NB4 (cell line): ENCODE data around the gene VGLL4.
"Not testable (repeated sequence)": the region's sequence is repeated elsewhere in the genome, so short reads cannot be mapped to it uniquely, and the experiment has no call there.

Experiments
- DNase-seq: peaks from one replicate; pipeline ENCODE4 v3.0.0; 2010; ENCODE audit warnings: low read depth
- H3K4me3 ChIP-seq: one replicate; pipeline ENCODE4 v1.5.1; 2011; ENCODE audit warnings: mild to moderate bottlenecking, low read depth, low read length, moderate library complexity
- MYC ChIP-seq: IDR thresholded peaks from 2 replicates; pipeline ENCODE4 v1.6.1; 2011; ENCODE audit warnings: low read depth, low read length
- POLR2A ChIP-seq: IDR thresholded peaks from 2 replicates; pipeline ENCODE4 v1.6.1; 2011; ENCODE audit warnings: mild to moderate bottlenecking; ENCODE audit not compliant: insufficient read length; ENCODE audit errors: extremely low read depth
- TF ChIP-seq, protein P1 (sequence below): IDR thresholded peaks from 2 replicates; pipeline ENCODE4 v1.6.1; 2011; ENCODE audit warnings: low read depth, low read length
- TF ChIP-seq, protein P2 (sequence below): IDR thresholded peaks from one replicate; pipeline ENCODE4 v1.5.1; 2012; ENCODE audit warnings: low read depth, low read length

The VGLL4 gene

DNA sequence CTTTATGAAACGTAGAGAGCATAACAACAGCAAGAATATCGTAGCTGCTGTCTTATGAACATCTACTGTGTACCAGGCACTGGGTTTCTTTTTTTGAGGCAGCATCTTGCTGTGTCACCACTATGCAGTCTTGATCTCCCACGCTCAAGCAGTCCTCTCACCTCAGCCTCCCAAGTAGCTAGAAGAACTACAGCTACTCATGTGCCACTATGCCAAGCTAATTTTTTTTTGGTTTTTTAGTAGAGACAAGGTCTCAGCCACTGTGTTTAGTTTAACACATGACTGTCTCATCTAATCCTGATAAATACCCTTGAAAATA lies 129.9 kb downstream of the VGLL4 start:
- DNase-seq = no peak
- TF ChIP-seq, protein P1, sequence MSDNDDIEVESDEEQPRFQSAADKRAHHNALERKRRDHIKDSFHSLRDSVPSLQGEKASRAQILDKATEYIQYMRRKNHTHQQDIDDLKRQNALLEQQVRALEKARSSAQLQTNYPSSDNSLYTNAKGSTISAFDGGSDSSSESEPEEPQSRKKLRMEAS = no peak
- no peak for TF ChIP-seq POLR2A
- TF ChIP-seq, protein P2, sequence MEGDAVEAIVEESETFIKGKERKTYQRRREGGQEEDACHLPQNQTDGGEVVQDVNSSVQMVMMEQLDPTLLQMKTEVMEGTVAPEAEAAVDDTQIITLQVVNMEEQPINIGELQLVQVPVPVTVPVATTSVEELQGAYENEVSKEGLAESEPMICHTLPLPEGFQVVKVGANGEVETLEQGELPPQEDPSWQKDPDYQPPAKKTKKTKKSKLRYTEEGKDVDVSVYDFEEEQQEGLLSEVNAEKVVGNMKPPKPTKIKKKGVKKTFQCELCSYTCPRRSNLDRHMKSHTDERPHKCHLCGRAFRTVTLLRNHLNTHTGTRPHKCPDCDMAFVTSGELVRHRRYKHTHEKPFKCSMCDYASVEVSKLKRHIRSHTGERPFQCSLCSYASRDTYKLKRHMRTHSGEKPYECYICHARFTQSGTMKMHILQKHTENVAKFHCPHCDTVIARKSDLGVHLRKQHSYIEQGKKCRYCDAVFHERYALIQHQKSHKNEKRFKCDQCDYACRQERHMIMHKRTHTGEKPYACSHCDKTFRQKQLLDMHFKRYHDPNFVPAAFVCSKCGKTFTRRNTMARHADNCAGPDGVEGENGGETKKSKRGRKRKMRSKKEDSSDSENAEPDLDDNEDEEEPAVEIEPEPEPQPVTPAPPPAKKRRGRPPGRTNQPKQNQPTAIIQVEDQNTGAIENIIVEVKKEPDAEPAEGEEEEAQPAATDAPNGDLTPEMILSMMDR = no peak
- no peak overlapping the region for H3K4me3 ChIP-seq

DNA sequence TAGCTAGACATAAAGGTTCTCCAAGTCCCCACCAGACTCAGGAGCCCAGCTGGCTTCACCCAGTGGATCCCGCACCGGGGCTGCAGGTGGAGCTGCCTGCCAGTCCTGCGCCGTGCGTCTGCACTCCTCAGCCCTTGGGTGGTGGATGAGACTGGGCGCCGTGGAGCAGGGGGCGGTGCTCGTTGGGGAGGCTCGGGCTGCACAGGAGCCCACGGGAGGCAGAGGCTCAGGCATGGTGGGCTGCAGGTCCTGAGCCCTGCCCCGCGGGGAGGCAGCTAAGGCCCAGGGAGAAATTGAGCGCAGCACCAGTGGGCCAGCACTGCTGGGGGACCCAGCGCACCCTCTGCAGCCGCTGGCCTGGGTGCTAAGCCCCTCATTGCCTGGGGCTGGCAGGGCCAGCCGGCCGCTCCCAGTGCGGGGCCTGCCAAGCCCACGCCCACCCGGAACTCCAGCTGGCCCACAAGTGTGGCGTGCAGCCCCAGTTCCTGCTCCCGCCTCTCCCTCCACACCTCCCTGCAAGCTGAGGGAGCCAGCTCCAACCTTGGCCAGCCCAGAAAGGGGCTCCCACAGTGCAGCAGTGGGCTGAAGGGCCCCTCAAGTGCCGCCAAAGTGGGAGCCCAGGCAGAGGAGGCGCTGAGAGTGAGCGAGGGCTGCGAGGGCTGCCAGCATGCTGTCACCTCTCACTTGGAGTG lies 130.4 kb downstream of the VGLL4 start:
- not testable (repeated sequence) for DNase-seq, H3K4me3 ChIP-seq

DNA sequence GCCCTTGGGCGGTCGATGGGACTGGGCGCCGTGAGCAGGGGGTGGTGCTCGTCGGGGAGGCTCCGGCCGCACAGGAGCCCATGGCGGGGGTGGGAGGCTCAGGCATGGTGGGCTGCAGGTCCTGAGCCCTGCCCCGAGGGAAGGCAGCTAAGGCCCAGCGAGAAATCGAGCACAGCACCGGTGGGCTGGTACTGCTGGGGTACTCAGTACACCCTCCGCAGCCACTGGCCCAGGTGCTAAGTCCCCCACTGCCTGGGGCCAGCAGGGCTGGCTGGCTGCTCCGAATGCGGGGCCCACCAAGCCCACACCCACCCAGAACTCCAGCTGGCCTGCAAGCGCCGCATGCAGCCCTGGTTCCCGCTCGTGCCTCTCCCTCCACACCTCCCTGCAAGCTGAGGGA lies 132.1 kb downstream of the VGLL4 start:
- not testable (repeated sequence) for DNase-seq, H3K4me3 ChIP-seq

DNA sequence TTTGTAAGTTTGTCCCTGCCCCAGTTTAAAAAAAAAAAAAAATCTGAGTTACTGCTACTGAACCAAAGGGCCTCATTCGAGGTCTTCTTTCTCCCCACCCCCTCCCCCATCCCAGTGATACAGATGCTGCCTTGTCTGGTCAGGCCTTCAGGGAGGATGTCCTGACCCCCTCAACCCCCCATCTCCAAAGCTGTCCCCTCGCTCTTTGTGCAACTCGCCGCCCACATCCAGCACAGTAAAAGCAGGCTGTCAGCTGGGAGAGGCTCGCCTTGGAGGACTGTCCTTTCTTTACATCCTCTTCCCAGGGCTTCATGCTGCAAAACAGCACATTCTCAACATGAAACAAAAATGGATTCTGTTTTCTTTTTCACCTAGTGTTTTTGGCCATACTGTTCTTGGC lies 133.4 kb downstream of the VGLL4 start:
- H3K4me3 ChIP-seq = no peak overlapping the region
- DNase-seq = no peak
- TF ChIP-seq POLR2A (no peak), MYC (no peak)
- TF ChIP-seq, protein P2 = no peak
- TF ChIP-seq, protein P1 = no peak

DNA sequence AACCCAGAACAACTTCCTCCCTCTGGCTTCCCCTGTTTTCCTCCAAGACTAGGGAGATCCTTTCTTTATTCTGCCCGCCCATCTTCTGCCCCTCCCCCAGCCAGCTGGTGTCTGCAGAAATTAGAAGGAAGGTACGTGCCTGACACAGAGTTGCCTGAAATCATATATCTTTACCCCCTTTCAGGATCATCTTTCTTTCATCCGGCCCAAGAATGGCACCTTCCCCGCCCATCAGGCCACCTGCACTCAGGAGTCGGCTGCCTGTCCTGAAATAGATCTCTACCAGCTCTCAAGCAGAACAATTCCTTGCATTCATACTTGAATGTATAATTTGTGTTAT lies 133.7 kb downstream of the VGLL4 start:
- TF ChIP-seq POLR2A (no peak), MYC (no peak)
- TF ChIP-seq, protein P2 = no peak
- TF ChIP-seq, protein P1 = no peak
- H3K4me3 ChIP-seq = no peak overlapping the region
- no peak for DNase-seq

DNA sequence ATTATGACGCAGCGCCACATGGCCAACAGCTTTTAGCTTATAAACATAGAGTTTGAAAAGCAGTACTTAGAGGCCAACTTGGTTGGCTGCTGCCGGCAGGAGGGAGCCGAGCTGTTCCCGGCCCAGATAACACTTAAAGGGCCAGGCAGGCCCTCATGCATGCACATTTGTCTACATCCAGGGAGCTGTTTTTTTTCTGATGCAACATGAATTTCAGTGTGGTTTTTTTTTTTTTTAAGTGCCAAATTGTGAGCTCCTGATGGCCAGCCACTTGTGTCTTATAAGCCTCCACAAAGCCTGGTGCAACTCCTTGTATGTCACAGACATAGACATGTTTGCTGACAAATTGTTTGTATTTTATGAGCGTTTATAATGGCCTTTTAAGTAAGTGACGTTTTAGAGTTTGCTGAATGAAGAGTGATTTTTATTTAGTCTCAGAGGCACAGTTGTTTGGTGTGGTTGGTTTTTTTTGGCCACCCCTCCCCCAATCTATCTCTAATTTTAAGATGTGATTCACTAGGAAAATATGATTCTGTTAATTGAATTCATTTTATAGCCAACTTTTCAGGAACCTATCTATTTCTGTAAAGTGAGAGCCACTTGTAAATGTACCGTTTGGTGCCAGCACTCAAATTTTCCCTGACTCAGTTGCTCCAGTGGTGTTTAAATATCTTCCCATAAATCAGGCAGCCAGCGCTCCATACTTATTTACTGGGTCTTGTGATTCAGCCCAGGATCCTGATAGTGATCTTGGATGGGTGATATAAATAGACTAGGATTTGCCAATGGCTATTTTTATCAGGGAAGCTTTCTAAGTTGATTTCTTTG lies 134.3 kb downstream of the VGLL4 start:
- H3K4me3 ChIP-seq = no peak overlapping the region
- no peak for DNase-seq
- TF ChIP-seq, protein P1 = no peak
- TF ChIP-seq, protein P2 = no peak
- TF ChIP-seq MYC (no peak), POLR2A (no peak)
